Loucy (cell line): ENCODE results near the gene CELF4.

Experiments used
- CTCF ChIP-seq: fragments of 200-600 bp; sonication (generic); conservative IDR thresholded peaks from 2 replicates; pipeline ENCODE4 v1.5.1; 2014; ENCODE audit warnings: mild to moderate bottlenecking, antibody characterized with exemption, low read length
- EZH2phosphoT487 ChIP-seq: fragments of 200-600 bp; IDR thresholded peaks from 2 replicates; pipeline ENCODE4 v1.6.1; 2018; ENCODE audit warnings: antibody characterized with exemption, mild to moderate bottlenecking, moderate library complexity, borderline replicate concordance

- TF ChIP-seq CTCF (no peak), EZH2phosphoT487 (no peak)
Measured at GRCh38 chr18:37246779-37247340, 318.7 kb downstream of the CELF4 start.
